Left cardiac atrium (tissue), 4 donors: Measurements from ENCODE around the gene SEL1L2. TPM values are rescaled to one million over a fixed set of nuclear protein-coding genes. Genes with fewer than 3 reads are reported as not detected.

ENCODE experiments used
- ATAC-seq, 2 donors: fragments of 200-7000 bp; cut with Tn5 transposase; one replicate each; pipeline ENCODE4 v1.9.1; 2020; ENCODE audit warnings: mild to moderate bottlenecking in 2 of 2, moderate library complexity in 2 of 2
- DNase-seq: peaks from one replicate; pipeline ENCODE4 v3.0.0-alpha.2; 2020
- intact Hi-C, 2 donors: fragments of 100-400 bp; cut with DNase I; formaldehyde crosslinking; loops; one replicate each; pipeline versions ENCODE4 v1.14.1 to v1.15.1; 2022 to 2023
- total RNA-seq, 2 donors: library from RNA; stranded (reverse); fragmentation: NEBNext Ultra II Directional; extraction: Animal tissue kit (Norgen Biotek cat#: 25700); gene quantifications; one replicate each; pipeline ENCODE4 v1.2.1, GENCODE V29; 2021
- donor health status: DM: no; HTN: yes; CAD: no.
- donor health status: DM: no; HTN: yes; CAD: no; lungs with severe emphysema.
- donor health status: DM: yes; HTN: yes; CAD: no.
- donor health status: Dilated cardiomyopathy.

The SEL1L2 gene
- total RNA-seq, 2 donors from 2014 or later = 0.91 TPM; not detected in 1

DNA sequence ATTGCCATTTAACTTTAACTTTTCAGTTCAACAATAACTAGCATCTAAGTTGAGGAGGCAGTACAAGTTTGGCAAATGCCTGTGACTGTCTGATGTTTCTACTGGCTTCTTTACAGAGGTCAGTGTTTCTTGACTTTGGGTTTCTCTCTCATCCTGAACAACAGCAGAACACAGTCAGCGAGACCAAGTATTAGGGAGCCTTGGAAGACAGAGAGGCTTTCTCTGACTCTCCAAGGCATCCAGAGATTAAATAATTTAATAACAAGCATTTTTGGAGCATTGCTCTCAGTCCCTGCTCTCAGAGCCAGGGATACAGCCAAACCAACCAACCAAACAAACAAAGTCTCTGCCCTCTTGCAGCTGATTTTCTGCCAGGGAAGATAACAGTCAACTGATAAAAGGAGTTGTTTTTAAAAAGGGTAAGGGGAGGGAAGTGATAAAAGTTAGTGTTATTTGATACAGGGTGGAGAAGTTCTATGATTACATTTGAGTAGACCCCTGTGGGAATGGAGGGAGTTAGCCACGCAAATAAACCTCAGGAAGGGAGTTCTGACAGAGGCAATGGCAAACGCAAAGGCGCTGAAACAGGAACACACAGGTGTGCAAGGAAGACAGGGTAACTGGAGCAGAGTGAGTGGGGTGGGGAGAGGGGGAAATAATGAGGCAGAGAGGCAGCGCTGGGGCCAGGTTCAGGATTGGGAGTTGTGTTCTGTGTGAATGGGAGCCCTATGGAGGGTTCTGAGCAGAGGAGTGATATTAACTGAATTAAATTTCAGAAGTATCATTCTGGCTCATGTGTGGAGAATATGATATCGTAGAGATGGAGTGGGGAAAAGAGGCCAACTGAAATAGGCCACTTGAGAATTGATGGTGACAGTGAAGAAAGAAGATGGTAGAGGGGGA is 55.2 kb downstream of the SEL1L2 start:
- peak; percentile 33 to 67 for ATAC-seq
- intact Hi-C loops = no loop called here

DNA sequence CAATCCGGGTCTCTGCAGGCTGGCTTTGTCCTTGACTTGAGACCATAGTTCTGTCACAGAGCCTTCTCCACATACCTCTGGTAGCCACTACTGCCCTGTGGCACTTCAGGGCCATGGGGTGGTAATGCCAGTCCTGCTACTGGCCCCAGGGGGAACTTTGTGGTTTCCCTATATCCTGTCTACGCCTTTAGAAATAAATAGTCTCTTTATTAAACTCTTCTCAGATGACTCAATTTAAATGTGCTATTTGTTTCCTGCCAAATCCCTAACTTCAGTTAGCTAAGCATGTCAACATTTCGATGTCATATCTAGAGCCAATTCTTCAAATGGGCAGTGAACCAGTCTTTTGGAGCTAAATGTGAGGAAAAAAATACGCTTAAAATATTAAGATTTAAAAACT is 60.1 kb downstream of the SEL1L2 start:
- DNase-seq = no peak
- intact Hi-C loops = no loop called here
- no peak for ATAC-seq

More for the DNA sequence above, 55.2 kb downstream of the SEL1L2 start:
- DNase-seq = no peak

DNA sequence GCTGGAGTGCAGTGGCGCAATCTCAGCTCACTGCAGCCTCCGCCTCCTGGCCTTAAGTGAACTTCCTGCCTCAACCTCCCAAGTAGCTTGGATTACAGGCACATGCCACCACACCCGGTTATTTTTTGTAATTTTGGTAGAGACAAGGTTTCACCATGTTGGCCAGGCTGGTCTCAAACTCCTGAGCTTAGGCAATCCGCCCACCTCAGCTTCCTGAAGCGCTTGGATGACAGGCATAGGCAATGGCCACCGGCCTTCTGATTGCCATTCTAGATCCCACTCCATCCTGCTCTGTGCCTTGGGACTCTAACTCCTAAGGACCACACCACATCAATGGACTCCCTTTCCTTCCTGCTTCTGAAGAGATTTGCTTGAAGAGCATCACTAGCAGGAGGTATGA is 60.6 kb downstream of the SEL1L2 start:
- DNase-seq (no peak), ATAC-seq (no peak)
- intact Hi-C loops = no loop called here

DNA sequence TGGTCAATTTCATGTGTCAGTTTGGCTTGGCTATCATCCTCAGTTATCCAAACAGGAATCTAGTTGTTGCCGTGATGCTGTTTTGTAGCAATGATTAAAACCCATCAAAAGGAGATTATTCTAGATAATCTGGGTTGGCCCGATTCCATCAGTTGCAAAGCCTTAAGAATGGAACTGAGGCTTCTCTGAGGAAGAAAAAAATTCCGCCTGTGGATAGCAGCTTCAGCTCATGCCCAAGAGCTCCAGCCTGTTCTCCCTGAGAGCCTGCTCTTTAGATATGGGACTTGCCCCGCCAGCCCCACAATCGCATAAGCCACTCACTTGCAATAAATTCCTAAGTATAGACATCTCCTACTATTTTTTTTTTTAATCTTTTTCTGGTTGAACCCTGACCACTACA is 61.5 kb downstream of the SEL1L2 start:
- intact Hi-C loops = no loop called here
- no peak for ATAC-seq
- no peak for DNase-seq

DNA sequence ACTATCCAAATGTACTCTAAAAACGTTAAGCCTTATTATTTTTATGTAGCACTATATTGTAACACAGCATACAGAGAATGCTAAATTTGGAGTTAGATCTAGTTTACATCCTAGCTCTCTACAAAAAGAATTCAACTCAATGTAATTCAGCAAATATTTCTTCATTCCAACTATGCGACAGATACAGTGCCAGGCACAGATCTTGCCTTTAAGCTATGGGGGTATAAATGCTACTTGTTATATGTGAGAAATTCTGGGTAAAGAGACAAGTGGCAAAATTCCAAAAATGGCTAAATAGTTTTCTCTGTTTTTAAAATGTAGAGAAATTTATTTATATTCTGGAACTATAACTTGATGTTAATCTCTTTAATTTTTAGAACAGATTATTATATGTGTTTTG is 63.2 kb downstream of the SEL1L2 start:
- DNase-seq (no peak), ATAC-seq (no peak)
- intact Hi-C loops = no loop called here

DNA sequence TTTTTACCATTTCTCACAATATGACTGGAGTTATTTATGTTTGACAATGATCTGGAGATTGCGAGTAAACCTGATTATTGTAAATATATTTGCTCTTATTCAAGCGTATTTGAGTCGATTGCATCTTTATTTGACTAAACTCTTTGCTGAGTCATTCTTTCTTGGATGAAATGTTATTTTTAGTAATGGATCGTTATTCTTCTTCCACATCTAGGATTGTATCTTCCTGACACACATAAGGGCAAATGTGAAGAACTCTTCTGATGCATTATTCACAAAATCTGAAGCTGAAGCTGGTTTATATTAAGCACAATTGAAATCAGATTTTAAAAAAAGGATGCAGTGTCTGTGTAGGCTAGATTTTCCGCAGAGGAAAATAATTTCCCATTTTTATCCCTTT is 68.2 kb downstream of the SEL1L2 start:
- ATAC-seq (no peak), DNase-seq (no peak)
- intact Hi-C loops = no loop called here

DNA sequence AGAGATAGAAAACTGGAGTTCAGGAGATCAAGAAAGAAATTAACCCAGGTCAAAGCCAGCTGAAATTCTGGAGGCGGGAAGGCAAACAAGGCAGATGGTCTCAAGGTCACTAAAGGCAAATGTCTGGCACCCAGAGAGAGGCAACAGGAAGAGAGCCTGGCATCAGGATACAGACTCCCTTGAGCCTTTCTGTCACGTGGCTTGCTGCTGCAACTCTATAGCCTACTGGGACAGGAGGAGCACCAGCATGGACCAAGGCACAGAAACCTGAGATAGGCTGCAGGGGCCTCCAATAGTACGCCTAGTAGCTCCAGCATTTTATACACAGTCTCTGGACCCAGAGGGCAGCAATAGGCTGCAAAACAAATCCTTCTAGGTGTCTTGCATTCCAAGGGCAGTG is 75.1 kb downstream of the SEL1L2 start:
- peak in 1 of 2 donors; percentile 67 for ATAC-seq

DNA sequence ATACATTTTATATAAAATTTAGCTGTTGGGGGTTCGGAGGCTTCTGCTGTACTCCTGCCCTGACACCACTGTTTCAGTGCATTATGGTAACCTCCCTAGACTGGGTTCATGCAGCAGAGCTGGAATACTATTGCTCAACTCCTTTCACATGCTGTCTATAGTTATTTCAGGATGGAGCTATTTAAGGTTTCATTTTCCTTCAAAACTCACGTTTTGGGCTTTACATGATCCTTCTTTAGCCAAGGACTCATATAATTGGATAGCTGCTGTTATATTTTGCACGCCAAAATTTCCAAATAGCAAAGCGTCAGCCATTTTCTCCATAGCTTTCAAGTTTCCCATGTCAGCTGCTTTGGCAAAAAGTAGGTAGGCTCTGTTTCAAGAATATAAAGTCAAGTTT is 76.8 kb downstream of the SEL1L2 start:
- intact Hi-C loops = no loop called here
- ATAC-seq (no peak), DNase-seq (no peak)

More for the DNA sequence above, 75.1 kb downstream of the SEL1L2 start:
- intact Hi-C loops = no loop called here
- no peak for DNase-seq

DNA sequence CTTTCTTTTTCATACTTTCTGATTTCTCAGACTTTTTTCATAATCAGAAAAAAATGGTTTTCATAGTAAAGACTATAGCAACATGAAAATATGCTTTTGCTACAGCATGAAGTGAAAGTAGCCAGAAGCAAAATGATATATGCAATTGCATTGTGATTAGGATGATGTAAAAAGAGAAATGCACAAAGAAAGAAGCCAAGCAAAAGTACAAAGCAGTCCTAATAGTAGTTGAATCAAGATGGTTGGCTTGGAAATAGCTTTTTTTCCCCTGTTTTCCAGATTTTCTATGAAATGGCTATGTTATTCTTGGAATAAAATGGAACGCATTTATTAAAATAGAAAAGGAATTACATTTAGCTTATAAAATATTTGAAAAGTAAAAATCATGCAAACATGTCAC is 77.3 kb downstream of the SEL1L2 start:
- DNase-seq = no peak
- intact Hi-C loops = no loop called here
- ATAC-seq = no peak

DNA sequence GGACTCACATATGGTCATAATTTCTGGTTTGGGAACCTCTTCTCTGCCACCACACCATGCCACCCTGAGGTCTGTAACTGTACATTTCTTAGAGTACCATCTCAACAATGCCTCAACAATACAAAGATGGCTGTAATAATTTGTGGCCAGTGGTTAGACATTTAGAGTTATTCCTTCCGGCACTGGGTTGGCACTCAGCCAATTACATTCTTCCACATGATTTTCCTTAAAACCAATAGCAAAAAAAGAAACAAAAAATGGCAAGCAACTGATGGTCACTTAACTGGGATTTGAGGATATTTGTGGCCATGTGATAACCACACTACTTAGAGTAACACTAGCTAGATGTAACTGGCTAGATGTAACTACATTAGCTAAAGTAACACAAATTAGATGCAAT is 79.9 kb downstream of the SEL1L2 start:
- intact Hi-C loops = no loop called here
- ATAC-seq (no peak), DNase-seq (no peak)

DNA sequence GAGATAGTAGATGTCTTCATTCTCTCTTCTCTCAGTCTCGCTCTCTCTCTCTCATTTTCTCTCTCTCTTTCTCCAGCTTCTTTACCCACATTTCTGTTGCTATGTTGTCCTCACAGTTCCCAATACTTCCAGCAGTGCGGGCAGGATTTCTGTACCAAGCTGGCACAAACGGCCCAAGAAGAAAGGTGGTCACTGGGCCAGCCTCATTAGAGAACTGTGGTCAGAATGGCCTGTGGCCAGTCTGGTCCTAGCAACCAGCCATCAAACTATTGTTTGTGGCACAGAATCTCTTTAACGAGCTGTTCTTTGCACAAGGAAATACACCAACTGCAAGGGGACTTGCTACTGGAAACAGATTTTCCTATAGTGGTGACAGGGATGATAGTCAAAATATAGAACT is 81.3 kb downstream of the SEL1L2 start:
- no peak for ATAC-seq
- intact Hi-C loops = no loop called here

DNA sequence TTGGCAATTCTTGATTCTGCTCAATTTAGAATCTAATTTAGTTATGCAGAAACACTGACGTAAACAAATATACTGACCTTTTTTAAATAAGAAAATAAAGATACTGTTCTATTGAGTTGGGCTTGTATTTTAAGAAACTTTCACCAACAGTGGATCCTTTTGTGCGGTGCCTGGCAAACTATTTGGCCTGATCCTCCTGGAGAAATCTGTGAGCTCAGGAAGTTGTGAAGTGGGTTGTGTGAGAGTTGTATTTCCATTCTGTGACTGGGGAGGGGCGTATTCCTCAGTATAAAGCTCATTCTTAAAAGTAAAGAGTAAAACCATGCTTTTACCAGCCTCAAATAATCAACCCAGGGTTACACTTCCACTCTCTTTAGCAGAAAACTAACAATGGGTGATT is 85.6 kb downstream of the SEL1L2 start:
- intact Hi-C loops = no loop called here
- no peak for ATAC-seq

More for the DNA sequence above, 81.3 kb downstream of the SEL1L2 start:
- DNase-seq = no peak

DNA sequence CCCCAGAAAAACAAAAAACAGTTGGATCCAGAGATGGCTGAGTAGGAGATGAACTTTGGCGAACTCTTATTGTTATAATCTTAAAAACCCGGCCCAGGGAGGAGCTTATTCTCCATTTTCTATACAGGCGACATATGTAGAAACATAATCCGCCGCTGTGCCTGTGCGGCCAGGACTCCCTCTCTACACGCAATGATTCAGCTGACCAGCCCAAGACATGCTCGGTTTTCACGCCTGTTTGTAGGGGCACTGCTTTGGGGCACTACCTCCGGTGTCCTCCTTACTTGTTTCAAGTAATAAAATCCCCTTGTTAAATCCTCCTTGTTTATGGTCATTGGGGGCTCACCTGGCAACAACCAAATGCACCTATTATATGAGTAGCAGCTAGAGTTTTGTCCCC is 89.9 kb downstream of the SEL1L2 start:
- intact Hi-C loops = no loop called here
- ATAC-seq (no peak), DNase-seq (no peak)

More for the DNA sequence above, 85.6 kb downstream of the SEL1L2 start:
- DNase-seq = no peak

DNA sequence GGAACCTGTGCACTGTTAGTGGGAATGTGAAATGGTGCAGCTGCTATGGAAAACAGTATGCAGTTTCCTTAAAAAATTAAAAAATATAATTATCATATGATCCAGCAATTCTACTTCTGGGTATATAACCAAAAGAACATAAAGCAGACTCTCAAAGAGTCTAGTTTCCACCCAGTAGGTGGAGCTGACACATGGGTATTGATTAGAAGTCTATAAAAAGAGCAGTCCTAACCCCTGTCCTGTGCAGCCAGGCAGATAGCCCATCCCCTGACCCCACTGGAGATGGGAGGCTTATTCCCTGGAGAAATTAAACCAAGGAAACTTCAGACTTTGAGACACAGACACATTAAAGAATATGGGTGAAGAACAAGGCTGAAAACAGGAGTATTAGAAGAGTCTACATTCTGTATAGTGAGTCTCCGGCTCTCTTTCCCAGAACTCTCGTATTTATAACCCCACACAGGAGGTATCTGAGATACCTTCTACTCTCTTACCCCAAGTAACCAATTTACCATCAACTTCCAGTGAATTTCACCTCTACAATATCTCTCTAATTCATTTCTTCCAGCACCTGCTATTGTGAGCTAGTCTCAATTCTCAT is 92.3 kb downstream of the SEL1L2 start:
- ATAC-seq = no peak
- intact Hi-C loops = no loop called here
- no peak for DNase-seq

DNA sequence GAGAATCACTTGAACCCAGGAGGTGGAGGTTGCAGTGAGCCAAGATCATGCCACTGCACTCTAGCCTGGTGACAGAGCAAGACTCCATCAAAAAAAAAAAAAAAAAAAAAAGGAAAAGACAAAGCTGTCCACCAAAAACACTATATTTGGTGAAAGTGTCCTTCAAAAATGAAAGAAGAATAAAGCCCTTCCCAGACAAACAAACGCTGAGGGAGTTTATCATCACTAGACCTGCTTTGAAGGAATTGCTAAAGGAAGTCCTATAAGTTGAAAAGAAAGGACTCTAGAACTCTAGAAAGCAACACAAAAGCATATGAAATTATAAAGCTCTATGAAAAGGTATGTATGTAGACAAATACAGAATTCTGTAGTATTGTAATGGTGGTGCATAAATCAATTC is 98.8 kb downstream of the SEL1L2 start:
- ATAC-seq (no peak), DNase-seq (no peak)
- intact Hi-C loops = no loop called here

DNA sequence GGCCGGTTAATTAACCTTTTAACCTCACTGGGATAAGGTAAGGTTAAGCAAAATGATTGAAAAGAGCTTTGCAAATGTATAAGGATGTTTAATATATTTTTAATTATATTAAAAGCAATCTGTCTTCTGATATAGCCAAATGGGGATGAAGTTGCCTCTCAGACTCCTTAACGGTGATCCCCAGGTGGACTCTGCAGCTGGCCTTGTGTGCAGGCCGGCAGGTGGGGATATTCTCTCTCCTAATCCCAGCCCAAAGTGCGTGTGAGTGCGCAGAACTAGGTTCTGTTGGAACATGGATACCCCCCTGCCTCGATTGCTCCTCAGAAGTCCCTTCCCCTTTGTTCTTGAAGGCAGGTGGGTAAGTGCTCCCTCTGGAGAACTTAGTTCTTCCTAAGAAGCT is 105.6 kb downstream of the SEL1L2 start:
- DNase-seq (no peak), ATAC-seq (no peak)
- intact Hi-C loops = no loop called here

DNA sequence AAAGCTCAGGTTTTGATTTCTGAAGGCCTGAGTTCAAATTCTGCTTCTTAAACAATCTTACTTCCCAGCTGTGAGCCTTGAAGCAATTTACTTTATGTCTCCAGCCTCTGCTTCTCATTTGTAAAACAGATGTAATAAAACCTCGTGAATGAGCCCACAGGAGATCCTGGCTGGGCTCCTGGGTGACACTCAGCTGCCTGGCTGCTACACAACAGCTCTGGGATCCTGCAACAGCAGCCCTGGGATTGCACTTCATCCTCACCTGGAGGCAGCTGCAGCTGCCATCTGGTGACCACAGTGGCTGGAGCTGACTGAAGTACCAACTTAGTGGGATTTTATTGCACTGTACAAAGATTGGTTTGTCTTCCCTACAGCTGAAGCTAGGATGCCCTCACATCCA is 107.0 kb downstream of the SEL1L2 start:
- no peak for DNase-seq
- intact Hi-C loops = no loop called here
- no peak for ATAC-seq

DNA sequence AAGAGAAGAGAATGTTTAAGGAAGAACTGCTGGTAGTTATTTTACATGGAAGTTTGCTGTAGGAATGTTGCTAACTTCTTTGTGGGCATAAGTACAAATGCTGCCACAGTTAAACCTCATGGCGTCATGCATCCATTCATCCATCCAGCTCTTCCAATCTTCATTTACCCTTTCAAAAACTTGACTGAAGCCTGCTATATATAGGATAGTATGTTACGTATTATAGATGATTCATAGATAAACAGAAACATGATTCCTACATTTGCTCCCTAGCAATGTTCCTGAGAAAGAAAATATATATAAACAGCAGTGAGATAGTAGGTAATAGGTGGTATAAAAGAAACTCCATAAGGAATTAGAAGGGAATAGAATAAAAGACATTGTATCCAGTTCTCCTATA is 111.8 kb downstream of the SEL1L2 start:
- intact Hi-C loops = no loop called here
- DNase-seq (no peak), ATAC-seq (no peak)

DNA sequence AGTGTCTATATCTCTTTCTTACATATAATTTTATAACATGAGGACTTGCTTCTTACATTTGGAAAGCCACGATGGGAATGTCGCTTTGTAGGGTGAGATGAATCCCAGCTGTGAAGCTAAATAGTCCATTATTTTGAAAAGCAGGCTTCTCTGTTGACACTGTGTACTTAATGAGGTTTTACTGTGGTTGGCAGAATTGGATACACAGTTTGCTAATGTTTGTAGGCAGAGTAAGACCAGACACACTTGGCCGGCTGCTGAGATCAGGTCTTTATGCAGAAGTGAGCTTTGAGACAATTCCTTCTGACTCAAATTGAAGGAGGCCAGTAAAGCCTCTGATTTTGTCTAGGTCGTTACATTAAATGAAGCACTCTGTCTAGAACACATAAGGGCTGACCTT is 112.6 kb downstream of the SEL1L2 start:
- ATAC-seq = no peak
- intact Hi-C loops = no loop called here
- DNase-seq = no peak

DNA sequence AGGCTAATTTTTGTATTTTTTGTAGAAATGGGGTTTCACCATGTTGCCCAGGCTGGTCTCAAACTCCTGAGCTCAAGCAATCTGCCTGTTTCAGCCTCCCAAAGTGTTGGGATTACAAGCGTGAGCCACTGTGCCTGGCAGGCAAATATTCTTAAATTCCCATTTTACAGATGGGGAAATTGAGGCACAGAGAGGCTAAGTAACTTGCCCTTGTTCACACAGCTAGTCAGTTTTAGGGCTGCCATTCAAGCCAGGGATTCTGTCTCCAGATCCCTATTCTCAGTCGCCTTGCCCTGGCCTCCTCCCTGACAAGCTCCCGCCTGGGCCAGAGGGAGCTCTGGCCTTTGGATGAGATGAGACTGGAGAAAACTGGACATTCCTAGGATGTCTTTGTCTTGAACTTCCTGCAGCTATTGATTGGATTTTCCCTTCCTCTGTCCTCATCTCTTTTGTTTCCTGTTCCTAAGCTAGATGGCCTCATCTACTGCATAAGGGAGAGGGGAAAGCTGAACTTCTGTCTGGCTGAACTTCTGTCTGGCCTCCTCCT is 115.1 kb downstream of the SEL1L2 start:
- ATAC-seq (no peak), DNase-seq (no peak)
- intact Hi-C loops = no loop called here
